PC-3 (cell line): ENCODE measurements around the gene NKPD1.

Source experiments
- CTCF ChIP-seq: fragments of 300-600 bp; sonication (generic); conservative IDR thresholded peaks from 2 replicates; pipeline ENCODE4 v1.5.1; 2017; ENCODE audit warnings: antibody characterized with exemption, low read depth, mild to moderate bottlenecking, low read length
- EZH2phosphoT487 ChIP-seq: fragments of 300-600 bp; sonication (generic); IDR thresholded peaks from 2 replicates; pipeline ENCODE4 v1.6.1; 2018; ENCODE audit warnings: mild to moderate bottlenecking, antibody characterized with exemption, low read length, borderline replicate concordance

GRCh38 chr19:45142726-45143110, 18.1 kb downstream of the NKPD1 start:
- TF ChIP-seq EZH2phosphoT487 (no peak), CTCF (no peak)
